SK-N-SH (cell line): ENCODE measurements around the gene EEFSEC.

ENCODE experiments used
- CTCF ChIP-seq: fragments of 200-600 bp; sonication (generic); IDR thresholded peaks from 2 replicates; pipeline ENCODE4 v1.6.1; 2017; ENCODE audit warnings: antibody characterized with exemption, mild to moderate bottlenecking, moderate library complexity
- GABPA ChIP-seq: IDR thresholded peaks from 2 replicates; pipeline ENCODE4 v1.4.0; 2012; ENCODE audit warnings: low read depth, mild to moderate bottlenecking
- JUND ChIP-seq: IDR thresholded peaks from 2 replicates; pipeline ENCODE4 v1.4.0; 2012
- MXI1 ChIP-seq: IDR thresholded peaks from 2 replicates; pipeline ENCODE4 v1.6.1; 2012; ENCODE audit warnings: mild to moderate bottlenecking, low read depth, low read length, improper control_type of control experiment
- NFIC ChIP-seq: IDR thresholded peaks from 2 replicates; pipeline ENCODE4 v1.4.0; 2012; ENCODE audit warnings: borderline replicate concordance
- POLR2AphosphoS5 ChIP-seq: IDR thresholded peaks from 2 replicates; pipeline ENCODE4 v1.6.1; 2012; ENCODE audit warnings: low read depth, low read length
- REST ChIP-seq: IDR thresholded peaks from 2 replicates; pipeline ENCODE4 v1.6.1; 2012; ENCODE audit warnings: mild to moderate bottlenecking, low read depth, low read length, moderate library complexity
- TEAD4 ChIP-seq: IDR thresholded peaks from 2 replicates; pipeline ENCODE4 v1.4.0; 2012; ENCODE audit warnings: mild to moderate bottlenecking, borderline replicate concordance; ENCODE audit not compliant: insufficient read depth
- YY1 ChIP-seq: IDR thresholded peaks from 2 replicates; pipeline ENCODE4 v1.4.0; 2012; ENCODE audit warnings: low read depth, mild to moderate bottlenecking
- ZBTB33 ChIP-seq: IDR thresholded peaks from 2 replicates; pipeline ENCODE4 v1.4.0; 2012; ENCODE audit warnings: low read depth, borderline replicate concordance
- TF ChIP-seq, protein P1 (sequence below): IDR thresholded peaks from 2 replicates; pipeline ENCODE4 v1.4.0; 2012; ENCODE audit warnings: low read depth, borderline replicate concordance
- TF ChIP-seq, protein P2 (sequence below): fragments of 150-350 bp; IDR thresholded peaks from 2 replicates; pipeline ENCODE4 v1.6.1; 2017; ENCODE audit warnings: antibody characterized with exemption, low read length, low read depth, borderline replicate concordance
- TF ChIP-seq, protein P3 (sequence below): IDR thresholded peaks from 2 replicates; pipeline ENCODE4; 2012

DNA sequence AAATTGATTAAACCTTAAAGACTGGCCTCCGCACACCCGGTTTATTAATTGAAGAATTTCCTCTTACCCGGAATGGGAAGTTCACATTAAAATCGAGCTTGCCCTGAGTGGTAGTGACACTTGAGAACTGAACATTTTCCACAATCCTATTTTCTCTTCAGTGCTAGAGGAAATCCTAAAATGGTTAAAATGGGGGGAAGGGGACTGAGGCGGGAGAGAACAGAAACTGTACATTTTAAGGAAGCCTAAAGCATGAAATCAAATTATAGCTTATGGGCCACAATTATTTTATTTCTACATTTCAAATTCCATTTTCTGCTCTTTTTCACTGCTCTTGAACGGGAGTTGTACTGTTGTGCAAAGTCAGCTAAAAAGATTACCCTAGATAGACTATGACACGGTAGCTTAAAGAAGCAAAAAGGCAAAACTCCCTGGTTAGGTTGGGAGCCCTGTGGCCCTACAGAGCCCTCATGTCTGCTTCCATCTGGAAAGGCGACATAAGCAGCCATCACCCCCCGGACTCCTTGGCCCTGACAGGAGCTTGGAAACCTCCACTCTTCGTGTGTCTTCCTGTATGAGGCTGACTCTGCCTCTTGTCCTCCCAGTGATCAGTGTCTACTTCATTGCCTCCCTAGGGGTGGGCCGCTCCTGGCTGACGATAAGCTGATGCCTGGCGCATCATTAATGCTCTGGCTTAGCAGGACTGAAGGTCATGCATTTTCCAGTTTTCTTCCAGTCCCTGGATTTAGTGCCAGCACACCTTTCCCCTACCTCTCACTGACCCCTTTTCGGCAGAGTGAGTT lies 79.3 kb downstream of the EEFSEC start:
- TF ChIP-seq, protein P1, sequence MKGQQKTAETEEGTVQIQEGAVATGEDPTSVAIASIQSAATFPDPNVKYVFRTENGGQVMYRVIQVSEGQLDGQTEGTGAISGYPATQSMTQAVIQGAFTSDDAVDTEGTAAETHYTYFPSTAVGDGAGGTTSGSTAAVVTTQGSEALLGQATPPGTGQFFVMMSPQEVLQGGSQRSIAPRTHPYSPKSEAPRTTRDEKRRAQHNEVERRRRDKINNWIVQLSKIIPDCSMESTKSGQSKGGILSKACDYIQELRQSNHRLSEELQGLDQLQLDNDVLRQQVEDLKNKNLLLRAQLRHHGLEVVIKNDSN = no peak
- TF ChIP-seq MXI1 = no peak
- TF ChIP-seq ZBTB33 = no peak
- no peak for TF ChIP-seq CTCF
- TF ChIP-seq, protein P2, sequence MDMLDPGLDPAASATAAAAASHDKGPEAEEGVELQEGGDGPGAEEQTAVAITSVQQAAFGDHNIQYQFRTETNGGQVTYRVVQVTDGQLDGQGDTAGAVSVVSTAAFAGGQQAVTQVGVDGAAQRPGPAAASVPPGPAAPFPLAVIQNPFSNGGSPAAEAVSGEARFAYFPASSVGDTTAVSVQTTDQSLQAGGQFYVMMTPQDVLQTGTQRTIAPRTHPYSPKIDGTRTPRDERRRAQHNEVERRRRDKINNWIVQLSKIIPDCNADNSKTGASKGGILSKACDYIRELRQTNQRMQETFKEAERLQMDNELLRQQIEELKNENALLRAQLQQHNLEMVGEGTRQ = no peak
- TF ChIP-seq YY1 = no peak
- TF ChIP-seq NFIC = no peak
- no peak for TF ChIP-seq JUND
- no peak for TF ChIP-seq TEAD4
- no peak for TF ChIP-seq GABPA
- no peak for TF ChIP-seq REST
- TF ChIP-seq POLR2AphosphoS5 = no peak
- TF ChIP-seq, protein P3, sequence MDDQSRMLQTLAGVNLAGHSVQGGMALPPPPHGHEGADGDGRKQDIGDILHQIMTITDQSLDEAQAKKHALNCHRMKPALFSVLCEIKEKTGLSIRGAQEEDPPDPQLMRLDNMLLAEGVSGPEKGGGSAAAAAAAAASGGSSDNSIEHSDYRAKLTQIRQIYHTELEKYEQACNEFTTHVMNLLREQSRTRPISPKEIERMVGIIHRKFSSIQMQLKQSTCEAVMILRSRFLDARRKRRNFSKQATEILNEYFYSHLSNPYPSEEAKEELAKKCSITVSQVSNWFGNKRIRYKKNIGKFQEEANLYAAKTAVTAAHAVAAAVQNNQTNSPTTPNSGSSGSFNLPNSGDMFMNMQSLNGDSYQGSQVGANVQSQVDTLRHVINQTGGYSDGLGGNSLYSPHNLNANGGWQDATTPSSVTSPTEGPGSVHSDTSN = no peak
